ENCODE results near the gene GRHL1.
A peak's percentile ranks its signal among the peaks of the same experiment; 100 is the strongest.
"Not testable (repeated sequence)": the region's sequence is repeated elsewhere in the genome, so short reads cannot be mapped to it uniquely, and the experiment has no call there.

GRHL1 gene

DNA sequence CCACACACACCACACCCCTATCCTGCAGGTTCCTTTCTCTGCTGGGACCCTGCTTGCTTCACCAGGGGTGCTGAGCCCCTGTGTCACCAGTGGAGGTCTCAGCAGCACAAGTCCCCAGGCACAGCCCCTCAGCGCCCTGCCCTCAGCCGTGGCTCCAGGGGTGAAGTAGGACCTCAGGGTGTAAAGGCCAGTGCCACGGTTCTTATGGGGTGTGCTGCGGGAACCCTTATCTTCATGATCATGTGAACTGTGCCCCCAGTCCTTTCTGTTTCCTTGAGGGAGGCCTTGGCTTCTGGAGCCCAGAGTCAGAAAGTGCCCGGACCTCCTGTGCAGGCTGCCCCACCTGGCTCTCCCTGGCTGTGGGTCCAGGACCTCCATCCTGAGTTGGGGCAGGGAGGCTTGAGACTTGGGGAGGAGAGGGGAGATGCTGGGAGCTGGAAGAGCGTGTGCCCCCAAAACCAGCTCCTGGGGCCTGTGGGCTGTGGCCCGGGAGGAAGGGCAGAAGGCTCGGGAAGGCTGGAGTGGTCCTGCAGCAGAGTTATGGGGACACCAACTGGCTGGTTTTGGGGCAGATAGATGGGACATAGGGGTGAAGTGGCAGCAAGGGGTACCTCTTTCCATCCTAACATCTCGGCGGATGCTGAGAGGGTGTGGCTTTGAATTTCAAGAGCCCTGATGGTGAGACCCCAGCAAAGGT lies 71.6 kb downstream of the GRHL1 start:
- DNase-seq (ENCODE audit: low read depth in 2 of 2), result no peak

DNA sequence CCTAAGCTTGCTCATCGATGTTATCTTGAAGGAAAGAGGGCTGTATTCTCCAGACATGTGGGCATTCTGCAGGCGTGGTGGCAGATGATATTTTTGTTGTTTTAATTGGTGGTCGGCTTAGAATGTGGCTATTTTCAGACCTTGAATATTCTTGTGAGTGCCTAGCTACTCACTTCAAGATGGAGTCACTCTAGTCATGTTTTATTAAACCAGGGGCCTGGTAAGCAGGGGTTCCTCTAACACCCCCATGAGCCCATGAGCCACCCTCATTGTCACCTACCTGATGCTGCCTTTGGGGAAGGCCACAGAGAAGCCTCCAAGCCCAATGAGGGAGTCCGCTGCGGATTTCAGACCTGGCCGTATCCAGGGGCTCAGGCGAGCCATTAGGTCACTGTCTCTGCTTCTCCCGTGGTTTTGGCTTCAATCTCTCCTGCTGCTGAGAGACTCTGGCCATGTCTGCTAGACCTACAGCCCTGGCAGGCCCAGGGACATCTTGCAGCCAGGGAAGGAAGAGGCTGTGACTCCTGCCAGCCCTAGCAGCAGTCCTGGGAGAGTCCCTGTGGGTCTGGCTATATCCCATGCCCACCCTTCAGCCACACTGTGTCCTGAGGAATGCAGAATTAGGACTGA lies 75.6 kb downstream of the GRHL1 start:
- DNase-seq (ENCODE audit: low read depth in 2 of 2), result no peak

DNA sequence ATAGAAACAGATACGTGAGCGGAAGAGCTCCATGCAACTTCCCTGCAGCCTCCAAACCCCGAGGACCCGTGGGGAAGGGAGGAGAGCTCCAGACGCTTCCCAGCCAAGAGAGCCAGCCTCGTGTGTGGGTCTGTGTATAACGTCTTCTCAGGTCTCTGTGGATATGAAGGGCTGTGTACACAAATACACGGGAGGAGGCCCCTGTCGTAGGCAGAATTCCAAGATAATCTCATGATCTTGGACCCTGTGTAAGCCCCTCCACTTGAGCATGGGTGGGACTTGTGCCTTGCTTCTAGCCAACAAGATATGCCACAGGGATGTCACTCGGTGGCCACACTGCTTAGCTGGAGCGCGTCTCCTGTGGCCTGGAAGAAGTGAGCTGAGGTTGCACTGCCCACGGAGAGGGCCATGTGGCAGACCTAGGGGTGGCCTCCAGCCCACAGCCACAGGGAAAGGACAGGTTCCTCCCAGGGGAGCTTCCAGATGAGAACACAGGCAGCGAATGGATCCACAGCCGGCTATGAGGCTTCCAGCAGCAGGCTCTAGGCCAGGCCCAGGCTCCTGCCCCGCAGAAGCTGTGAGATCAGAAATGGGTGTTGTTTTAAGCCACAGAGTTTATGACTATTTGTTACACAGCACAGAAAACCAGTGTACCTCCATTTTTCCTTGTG lies 76.3 kb downstream of the GRHL1 start:
- DNase-seq (ENCODE audit: low read depth in 2 of 2), result no peak

DNA sequence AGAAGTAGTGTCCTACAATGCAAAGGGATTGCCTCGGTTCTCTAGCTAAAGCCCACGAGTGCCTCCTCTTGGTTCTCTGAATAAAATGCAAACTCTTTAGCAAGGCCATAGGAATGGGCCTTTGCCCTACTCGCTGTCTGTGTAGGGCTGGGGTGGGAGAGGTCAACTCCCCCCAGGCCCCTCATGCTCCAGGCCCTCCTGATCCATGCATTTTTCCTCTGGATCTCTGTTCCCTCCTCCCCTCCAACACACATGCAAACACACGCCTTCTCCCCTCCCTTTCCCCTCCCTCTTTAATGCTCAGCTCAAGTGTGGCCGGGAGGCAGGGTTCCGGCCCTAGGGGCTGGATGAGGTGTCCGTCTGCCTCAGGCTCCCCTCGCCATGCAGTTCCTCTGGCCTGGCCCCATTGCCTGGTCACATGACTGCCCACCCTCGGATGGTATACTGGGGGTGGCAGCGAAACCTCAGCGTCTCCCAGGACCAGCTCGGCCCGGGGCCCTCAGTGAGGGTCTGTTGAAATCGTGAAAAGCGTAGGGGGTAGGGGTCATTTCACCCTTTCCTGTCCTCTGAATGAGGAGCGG lies 77.0 kb downstream of the GRHL1 start:
- DNase-seq (ENCODE audit: low read depth in 2 of 2), result no peak

GRCh38 chr2:10028988-10029874 lies 77.7 kb downstream of the GRHL1 start:
- DNase-seq (ENCODE audit: low read depth in 2 of 2), result no peak

- no peak for DNase-seq (ENCODE audit: low read depth in 2 of 2)
Measured at GRCh38 chr2:10029875-10030223, 78.4 kb downstream of the GRHL1 start.

GRCh38 chr2:10030311-10030736 lies 78.8 kb downstream of the GRHL1 start:
- DNase-seq (ENCODE audit: low read depth in 2 of 2), result no peak

DNA sequence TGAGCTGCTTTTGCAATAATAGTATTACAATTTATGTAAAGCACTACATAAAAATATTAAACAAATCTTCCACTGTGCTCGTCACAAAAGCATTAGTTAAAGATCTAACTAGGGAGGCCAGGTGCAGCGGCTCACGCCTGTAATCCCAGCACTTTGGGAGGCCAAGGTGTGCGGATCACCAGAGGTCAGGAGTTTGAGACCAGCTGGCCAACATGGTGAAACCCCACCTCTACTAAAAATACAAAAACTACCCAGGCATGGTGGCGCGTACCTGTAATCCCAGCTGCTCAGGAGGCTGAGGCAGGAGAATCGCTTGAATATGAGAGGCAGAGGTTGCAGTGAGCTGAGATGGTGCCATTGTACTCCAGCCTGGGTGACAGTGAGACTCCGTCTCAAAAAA lies 79.3 kb downstream of the GRHL1 start:
- not testable (repeated sequence) for DNase-seq (ENCODE audit: low read depth in 2 of 2)

DNA sequence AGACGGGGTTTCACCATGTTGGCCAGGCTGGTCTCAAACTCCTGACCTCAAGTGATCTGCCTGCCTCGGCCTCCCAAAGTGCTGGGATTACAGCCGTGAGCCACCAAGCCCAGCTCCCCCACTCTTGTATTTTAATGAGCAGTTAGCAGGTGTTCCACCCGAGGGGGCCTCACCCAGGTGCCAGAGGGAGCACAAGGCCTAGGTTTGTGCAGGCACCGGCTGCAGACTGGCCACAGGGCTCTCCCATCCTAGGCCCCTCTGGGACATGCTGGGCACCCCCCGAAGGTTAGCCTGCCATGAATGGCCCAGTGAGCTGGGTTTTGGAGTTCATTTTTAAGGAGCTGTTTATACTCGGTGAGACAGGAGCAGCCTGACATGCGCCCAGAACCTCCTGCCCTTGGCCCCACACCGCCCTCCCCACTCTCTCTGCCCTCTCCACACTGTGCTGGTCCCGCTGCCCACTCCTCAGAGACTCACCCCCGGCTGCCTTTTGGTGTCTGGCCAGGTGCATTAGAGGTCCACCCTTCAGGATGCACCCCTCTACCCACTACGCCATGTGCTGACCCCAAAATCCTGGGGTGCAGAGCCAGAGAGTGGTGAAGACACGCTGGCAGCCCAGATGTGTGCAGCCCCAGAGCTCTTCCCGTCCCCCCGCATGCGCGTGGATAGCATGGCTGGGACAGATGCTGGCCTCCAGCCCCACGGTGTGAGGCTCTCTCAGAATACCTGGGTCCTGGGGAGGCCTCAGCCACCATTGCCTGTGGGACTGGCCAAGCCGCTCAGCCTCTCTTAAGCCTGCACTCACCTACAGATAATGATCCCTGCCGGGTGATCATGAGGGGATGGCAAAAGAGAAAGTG lies 80.6 kb downstream of the GRHL1 start:
- DNase-seq (ENCODE audit: low read depth in 2 of 2), result no peak

- DNase-seq (ENCODE audit: low read depth in 2 of 2), result no peak
Measured at GRCh38 chr2:10032746-10033105, 81.2 kb downstream of the GRHL1 start.

DNA sequence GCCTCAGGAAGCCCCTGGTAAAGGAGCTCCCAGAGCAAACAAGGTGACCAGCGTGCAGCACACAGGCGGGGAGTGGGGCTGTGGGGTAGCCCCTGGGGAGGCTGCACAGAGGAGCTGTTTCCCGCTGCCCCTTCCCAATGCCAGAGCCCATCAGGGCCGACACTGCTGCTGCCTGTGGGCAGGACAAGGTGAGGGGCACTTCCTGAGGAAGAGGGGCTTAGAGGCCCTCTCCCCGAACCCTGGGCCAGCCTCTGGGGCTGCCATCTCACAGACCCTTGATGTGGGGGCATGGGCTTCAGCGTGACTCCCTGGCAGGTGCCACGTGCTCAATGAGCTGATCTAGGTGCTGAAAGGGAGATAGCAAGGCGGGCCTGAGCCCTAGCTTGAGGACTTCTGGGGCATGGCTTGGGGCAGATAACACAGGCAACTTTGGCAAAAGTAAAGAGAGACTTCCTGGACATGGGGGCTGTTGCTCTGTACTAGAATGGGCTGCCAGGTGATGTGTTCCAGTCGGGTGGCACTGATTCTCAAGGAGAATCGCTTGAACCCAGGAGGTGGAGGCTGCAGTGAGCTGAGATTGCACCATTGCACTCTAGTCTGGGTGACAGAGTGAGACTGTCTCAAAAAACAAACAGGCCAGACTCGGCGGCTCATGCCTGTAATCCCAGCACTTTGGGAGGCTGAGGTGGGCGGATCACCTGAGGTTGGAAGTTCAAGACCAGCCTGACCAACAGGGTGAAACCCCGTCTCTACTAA lies 81.9 kb downstream of the GRHL1 start:
- no peak for DNase-seq (ENCODE audit: low read depth in 2 of 2)

DNA sequence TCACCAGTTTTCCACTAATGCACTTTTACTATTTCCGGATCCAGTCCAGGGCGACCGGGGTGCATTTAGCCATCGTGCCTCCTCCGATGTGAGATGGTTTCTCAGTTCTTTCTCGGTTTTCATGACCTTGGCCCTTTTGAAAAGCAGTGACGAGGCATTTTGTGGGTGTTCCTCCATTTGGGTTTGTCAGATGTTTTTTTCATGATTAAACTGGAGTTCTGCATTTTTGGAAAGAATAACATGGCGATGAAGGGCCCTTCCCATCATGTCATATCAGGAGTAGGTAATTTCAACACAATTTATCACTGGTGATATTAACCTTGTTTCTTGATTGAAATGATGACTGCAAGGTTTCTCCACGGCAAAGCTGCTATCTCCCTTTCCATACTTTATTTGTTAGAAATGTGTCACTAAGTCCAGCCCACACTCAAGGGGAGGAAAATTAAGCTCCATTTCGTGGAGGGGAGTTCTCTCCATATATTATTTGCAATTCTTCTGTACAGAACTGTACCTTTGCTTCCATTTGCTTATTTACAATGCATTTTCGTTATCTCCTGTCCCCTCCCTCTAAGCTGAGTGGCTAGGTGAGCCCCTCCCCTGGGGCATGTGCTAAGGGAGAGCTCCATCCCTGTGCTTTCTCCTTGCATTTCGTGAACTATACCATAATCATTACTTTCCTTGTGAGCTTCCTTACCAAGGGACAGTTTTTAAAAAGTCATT lies 83.0 kb downstream of the GRHL1 start:
- DNase-seq (ENCODE audit: low read depth in 2 of 2), result no peak

DNA sequence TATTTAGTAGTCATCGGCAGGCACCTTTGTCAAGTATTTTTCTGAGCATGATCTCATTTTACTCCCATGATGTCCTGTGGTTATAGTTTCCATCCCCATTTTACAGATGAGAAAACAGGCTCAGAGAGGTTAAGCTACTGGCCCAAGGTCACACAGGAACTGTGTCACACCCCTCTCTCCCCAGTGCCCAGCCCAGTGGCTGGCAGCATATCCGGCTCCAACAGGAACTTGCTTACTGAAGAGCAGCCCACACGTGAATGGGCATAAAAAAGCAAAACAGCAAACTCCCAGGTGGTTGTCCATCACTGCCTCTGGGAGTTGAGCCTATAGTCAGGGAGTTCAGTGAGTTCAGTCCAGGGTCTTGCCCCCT lies 83.5 kb downstream of the GRHL1 start:
- no peak for DNase-seq (ENCODE audit: low read depth in 2 of 2)

DNA sequence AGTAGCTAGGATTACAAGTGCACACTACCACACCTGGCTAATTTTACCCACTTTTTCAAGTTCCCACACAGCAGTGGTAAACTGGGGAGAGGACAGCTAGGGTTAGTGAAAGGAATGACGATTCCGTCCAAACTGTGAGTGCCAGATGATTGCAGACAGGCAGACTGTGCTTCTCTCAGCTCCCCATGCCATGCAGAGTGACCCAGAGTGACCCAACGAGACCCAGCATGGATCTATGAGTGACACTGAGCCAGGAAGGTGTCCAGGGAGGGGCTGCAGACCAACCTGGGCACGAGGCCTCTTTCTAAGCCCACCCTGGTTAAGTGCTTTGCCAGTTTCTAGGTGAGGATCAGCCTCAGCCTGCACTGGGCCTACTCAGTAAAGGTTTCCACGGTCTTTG lies 84.1 kb downstream of the GRHL1 start:
- no peak for DNase-seq (ENCODE audit: low read depth in 2 of 2)

DNA sequence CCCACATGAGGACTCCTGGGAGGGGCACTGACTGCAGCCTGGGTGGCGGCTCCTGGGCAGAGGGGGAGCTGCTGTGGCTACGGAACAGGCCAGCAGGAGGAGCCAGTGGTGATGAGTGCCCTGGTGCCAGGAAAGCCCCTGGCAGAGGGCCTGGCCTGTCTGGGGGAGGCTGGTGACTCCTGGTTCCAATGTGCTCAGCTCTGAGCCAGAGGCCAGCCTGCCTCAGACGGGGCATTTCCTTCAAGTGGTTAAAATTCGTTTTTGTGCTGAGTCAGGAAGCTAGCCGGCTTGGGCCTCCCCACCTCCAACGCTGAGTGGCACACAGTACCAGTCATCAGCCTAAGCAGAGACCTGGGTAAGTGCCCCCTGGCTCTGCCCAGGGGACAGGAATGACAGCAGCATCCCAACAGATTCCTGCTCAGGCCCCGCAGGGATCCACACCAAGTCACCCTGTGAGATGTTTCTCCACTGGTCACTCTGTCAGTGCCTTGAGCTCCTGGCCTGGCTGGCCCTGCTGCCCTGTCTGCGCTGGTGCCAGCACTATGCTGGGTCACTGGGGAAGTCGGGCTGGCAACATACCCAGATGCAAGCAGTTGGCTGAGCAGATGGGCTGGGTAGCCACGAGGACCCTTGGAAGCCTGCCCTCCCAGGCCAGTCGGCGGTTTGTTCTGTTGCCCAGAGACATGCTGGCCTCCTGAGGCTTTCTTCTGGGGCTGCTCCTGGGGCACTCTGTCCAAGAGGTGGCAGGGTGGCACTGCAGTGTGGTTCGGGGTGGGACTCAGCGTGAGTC lies 84.8 kb downstream of the GRHL1 start:
- DNase-seq (ENCODE audit: low read depth in 2 of 2), result peak in 1 of 2 donors; percentile 23

DNA sequence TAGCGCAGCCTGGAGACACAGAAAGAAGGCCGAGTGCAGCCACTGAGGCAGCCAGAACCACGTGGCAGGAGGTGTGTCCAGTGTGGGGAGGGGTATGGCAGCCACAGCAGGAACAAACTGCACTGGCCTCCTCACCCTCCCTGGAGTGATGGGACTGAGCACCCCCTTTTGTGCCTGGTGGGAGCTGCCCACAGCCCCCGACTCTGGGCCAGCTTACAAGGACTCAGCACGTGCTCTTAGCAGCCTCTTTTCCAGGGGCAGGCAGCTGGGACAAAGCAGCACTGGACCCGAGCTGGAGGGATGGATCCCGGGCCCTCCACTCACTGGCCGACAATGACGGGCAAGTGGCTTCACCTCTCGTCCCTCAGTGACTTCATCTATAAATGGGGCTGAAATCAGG lies 86.6 kb downstream of the GRHL1 start:
- no peak for DNase-seq (ENCODE audit: low read depth in 2 of 2)

DNA sequence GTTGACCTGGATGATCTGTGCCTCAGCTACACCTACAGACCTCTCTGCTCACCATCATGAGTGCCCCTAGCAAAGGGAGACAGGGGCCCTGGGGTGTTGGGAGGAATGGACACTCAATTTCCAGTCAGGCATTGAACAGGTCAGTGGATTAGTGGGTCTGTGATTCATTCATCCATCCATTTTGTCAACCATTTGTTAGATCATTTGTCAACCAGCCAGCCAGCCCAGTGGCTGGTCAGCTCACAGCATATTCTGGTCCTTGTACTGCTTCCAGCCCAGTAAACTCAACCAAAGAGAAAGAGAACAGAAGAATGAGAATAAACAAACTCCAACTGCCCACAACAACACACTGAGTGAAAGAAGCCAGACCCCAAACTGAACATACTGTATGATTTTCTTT lies 87.2 kb downstream of the GRHL1 start:
- no peak for DNase-seq (ENCODE audit: low read depth in 2 of 2)

GRCh38 chr2:10039658-10040410 lies 88.3 kb downstream of the GRHL1 start:
- no peak for DNase-seq (ENCODE audit: low read depth in 2 of 2)

Data from stimulated activated CD8-positive, alpha-beta memory T cell treated with anti-CD3 and anti-CD28 coated beads, Interleukin-7, amount 100 ng/mL, for 1 hour (primary cell).